B cell (primary cell): ENCODE measurements around the gene WDR33.

ENCODE experiments used
- EZH2 ChIP-seq: IDR thresholded peaks from 2 replicates; pipeline ENCODE4 v1.6.1; 2012; ENCODE audit warnings: borderline replicate concordance, low read depth, mild to moderate bottlenecking, moderate library complexity, low read length; ENCODE audit not compliant: insufficient read depth, poor library complexity, severe bottlenecking
- TF ChIP-seq, protein P1 (sequence below): fragments of 200-600 bp; IDR thresholded peaks from one replicate; pipeline ENCODE4 v1.8.0; 2022; ENCODE audit warnings: antibody characterized with exemption, mild to moderate bottlenecking

DNA sequence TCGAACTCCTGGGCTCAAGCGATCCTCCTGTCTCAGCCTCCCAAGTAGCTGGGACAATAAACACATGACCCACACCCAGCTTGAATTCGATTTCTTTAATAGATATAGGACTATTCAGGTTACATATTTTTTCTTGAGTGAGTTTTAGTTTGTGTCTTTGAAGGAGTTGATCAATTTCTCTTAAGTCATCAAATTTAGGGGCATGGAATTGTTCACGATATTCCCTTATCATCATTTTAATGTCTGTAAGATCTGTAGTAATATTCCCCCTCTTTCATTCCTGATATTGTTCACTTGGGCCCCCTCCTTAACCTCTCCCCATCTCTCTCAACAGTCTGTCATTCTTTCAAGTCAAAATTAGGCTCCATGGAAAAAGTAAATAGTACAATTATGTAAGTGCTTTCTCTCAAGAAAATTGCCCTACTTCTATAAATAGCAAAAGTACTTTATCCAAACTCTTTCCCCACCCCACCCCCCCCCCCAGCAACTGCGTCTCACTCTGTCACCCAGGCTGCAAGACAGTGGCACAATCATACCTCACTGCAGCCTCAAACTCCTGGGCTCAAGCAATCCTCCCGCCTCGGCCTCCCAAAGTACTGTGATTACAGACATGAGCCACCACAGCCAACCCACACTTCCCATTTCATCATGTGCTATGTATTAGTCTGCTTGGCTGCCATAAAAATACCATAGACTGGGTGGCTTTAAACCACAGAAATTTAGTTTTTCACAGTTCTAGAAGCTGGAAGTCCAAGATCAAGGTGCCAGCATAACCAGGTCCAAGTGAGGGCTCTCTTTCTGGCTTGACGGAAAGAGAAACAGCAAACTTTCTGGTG lies 20.1 kb downstream of the WDR33 start:
- no peak for TF ChIP-seq EZH2
- TF ChIP-seq, protein P1, sequence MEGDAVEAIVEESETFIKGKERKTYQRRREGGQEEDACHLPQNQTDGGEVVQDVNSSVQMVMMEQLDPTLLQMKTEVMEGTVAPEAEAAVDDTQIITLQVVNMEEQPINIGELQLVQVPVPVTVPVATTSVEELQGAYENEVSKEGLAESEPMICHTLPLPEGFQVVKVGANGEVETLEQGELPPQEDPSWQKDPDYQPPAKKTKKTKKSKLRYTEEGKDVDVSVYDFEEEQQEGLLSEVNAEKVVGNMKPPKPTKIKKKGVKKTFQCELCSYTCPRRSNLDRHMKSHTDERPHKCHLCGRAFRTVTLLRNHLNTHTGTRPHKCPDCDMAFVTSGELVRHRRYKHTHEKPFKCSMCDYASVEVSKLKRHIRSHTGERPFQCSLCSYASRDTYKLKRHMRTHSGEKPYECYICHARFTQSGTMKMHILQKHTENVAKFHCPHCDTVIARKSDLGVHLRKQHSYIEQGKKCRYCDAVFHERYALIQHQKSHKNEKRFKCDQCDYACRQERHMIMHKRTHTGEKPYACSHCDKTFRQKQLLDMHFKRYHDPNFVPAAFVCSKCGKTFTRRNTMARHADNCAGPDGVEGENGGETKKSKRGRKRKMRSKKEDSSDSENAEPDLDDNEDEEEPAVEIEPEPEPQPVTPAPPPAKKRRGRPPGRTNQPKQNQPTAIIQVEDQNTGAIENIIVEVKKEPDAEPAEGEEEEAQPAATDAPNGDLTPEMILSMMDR, result no peak
